Thymus (tissue), 11 donors: ENCODE measurements around the gene SYTL3. TPM values are rescaled to one million over a fixed set of nuclear protein-coding genes. Genes with fewer than 3 reads are reported as not detected.

Source experiments
- DNase-seq, 9 donors: peaks; one replicate each; pipeline ENCODE4 v3.0.0-alpha.2; 2013; ENCODE audit warnings: low spot score in 9 of 9, low read depth in 6 of 9, missing footprints in 1 of 9
- H3K27ac ChIP-seq, 2 donors: one replicate each; pipeline ENCODE4 v1.5.1; 2013; ENCODE audit warnings: control low read depth in 1 of 2, low read depth in 1 of 2, low read length in 1 of 2, mild to moderate bottlenecking in 1 of 2, moderate library complexity in 1 of 2
- H3K27me3 ChIP-seq, 2 donors: one replicate each; pipeline ENCODE4 v1.5.1; 2013; ENCODE audit warnings: low read length in 1 of 2; ENCODE audit not compliant: control insufficient read depth in 2 of 2, insufficient read depth in 1 of 2
- H3K36me3 ChIP-seq, 2 donors: one replicate each; pipeline ENCODE4 v1.5.1; 2013; ENCODE audit warnings: low read length in 1 of 2, mild to moderate bottlenecking in 1 of 2, moderate library complexity in 1 of 2; ENCODE audit not compliant: control insufficient read depth in 2 of 2, insufficient read depth in 2 of 2
- H3K4me1 ChIP-seq, 2 donors: one replicate each; pipeline ENCODE4 v1.5.1; 2013; ENCODE audit warnings: low read length in 2 of 2; ENCODE audit not compliant: control insufficient read depth in 2 of 2, insufficient read depth in 2 of 2
- H3K4me3 ChIP-seq, 2 donors: one replicate each; pipeline ENCODE4 v1.5.1; 2013; ENCODE audit warnings: low read length in 2 of 2, control low read depth in 1 of 2, mild to moderate bottlenecking in 1 of 2
- H3K9me3 ChIP-seq, 2 donors: one replicate each; pipeline ENCODE4 v1.5.1; 2013; ENCODE audit warnings: low read length in 1 of 2, mild to moderate bottlenecking in 1 of 2; ENCODE audit not compliant: control insufficient read depth in 2 of 2, insufficient read depth in 1 of 2
- WGBS: extraction: QIAGEN DNeasy Blood & Tissue Kit; methylation state at CpG from one replicate; pipeline ENCODE4 v1.1.7; 2013; 5-methylcytosine and 5-hydroxymethylcytosine counted together
- polyA plus RNA-seq: library from polyadenylated mRNA; stranded (reverse); fragments of 200-250 nt; gene quantifications from one replicate; pipeline ENCODE4 v1.2.3, GENCODE V29; 2013
- total RNA-seq: library from RNA; stranded (reverse); fragments of 120-200 nt; gene quantifications from one replicate; pipeline ENCODE4 v1.2.4, GENCODE V29; 2013
- donor health status: healthy.

The SYTL3 gene
- total and polyA plus RNA-seq, 2 donors, result 22.6 to 109 TPM

- 98% methylated on average over 25 of the region's 25 CpGs for WGBS
- no peak for DNase-seq
- Histone ChIP-seq H3K9me3 (peaks cover 0 to 4% of the 10 kb centered on the region in 2 donors), H3K4me1 (no peaks in the 10 kb centered on the region), H3K4me3 (no peak overlapping the region), H3K36me3 (peaks cover 44 to 51% of the 10 kb centered on the region in 2 donors), H3K27me3 (no peaks in the 10 kb centered on the region), H3K27ac (no peak overlapping the region)
These were observed 27.9 kb upstream of the SYTL3 start for GRCh38 chr6:158621694-158622544.

GRCh38 chr6:158622545-158623190 lies 27.2 kb upstream of the SYTL3 start:
- Histone ChIP-seq H3K36me3 (peaks cover 52 to 58% of the 10 kb centered on the region in 2 donors), H3K4me1 (no peaks in the 10 kb centered on the region), H3K9me3 (peaks cover 0 to 4% of the 10 kb centered on the region in 2 donors), H3K27ac (no peak overlapping the region), H3K4me3 (no peak overlapping the region), H3K27me3 (no peaks in the 10 kb centered on the region)
- no peak for DNase-seq
- 97% methylated on average over 10 of the region's 10 CpGs for WGBS

- Histone ChIP-seq H3K9me3 (peaks cover 0 to 4% of the 10 kb centered on the region in 2 donors), H3K36me3 (peaks cover 71 to 75% of the 10 kb centered on the region in 2 donors), H3K27me3 (no peaks in the 10 kb centered on the region), H3K27ac (no peak overlapping the region), H3K4me3 (no peak overlapping the region), H3K4me1 (no peaks in the 10 kb centered on the region)
- DNase-seq, result no peak
- 96% methylated on average over 25 of the region's 25 CpGs for WGBS
These were observed 24.9 kb upstream of the SYTL3 start for GRCh38 chr6:158624684-158625682.

GRCh38 chr6:158625881-158626305 lies 24.0 kb upstream of the SYTL3 start:
- WGBS, result 99% methylated on average over 15 of the region's 15 CpGs
- Histone ChIP-seq H3K4me3 (no peak overlapping the region), H3K4me1 (no peaks in the 10 kb centered on the region), H3K27me3 (no peaks in the 10 kb centered on the region), H3K36me3 (peaks cover 72 to 74% of the 10 kb centered on the region in 2 donors), H3K9me3 (peaks cover 0 to 4% of the 10 kb centered on the region in 2 donors), H3K27ac (no peak overlapping the region)
- DNase-seq, result no peak

GRCh38 chr6:158626360-158627167 lies 23.3 kb upstream of the SYTL3 start:
- no peak overlapping the region for H3K27ac ChIP-seq
- peaks cover 73 to 74% of the 10 kb centered on the region in 2 donors for H3K36me3 ChIP-seq

GRCh38 chr6:158627168-158627939 lies 22.5 kb upstream of the SYTL3 start:
- DNase-seq, result no peak
- peaks cover 71 to 75% of the 10 kb centered on the region in 2 donors for H3K36me3 ChIP-seq
- peaks cover 0 to 4% of the 10 kb centered on the region in 2 donors for H3K4me1 ChIP-seq
- no peaks in the 10 kb centered on the region for H3K9me3 ChIP-seq
- H3K4me3 ChIP-seq, result no peak overlapping the region
- H3K27me3 ChIP-seq, result no peaks in the 10 kb centered on the region
- no peak overlapping the region for H3K27ac ChIP-seq
- 99% methylated on average over 20 of the region's 20 CpGs for WGBS

More at GRCh38 chr6:158626360-158627167, 23.3 kb upstream of the SYTL3 start:
- DNase-seq, result no peak
- 96% methylated on average over 6 of the region's 6 CpGs for WGBS
- H3K4me3 ChIP-seq, result no peak overlapping the region
- no peaks in the 10 kb centered on the region for H3K27me3 ChIP-seq
- H3K4me1 ChIP-seq, result peaks cover 0 to 3% of the 10 kb centered on the region in 2 donors
- peaks cover 0 to under 1% of the 10 kb centered on the region in 2 donors for H3K9me3 ChIP-seq

GRCh38 chr6:158627940-158628211 lies 22.0 kb upstream of the SYTL3 start:
- DNase-seq, result no peak
- no peak overlapping the region for H3K4me3 ChIP-seq
- no peaks in the 10 kb centered on the region for H3K9me3 ChIP-seq
- peaks cover 74 to 76% of the 10 kb centered on the region in 2 donors for H3K36me3 ChIP-seq
- H3K27ac ChIP-seq, result no peak overlapping the region
- H3K4me1 ChIP-seq, result peaks cover 0 to 4% of the 10 kb centered on the region in 2 donors
- H3K27me3 ChIP-seq, result no peaks in the 10 kb centered on the region
- 97% methylated on average over 9 of the region's 9 CpGs for WGBS

GRCh38 chr6:158628542-158628941 lies 21.3 kb upstream of the SYTL3 start:
- H3K27ac ChIP-seq, result no peak overlapping the region
- DNase-seq, result no peak
- peaks cover 0 to 4% of the 10 kb centered on the region in 2 donors for H3K4me1 ChIP-seq
- peaks cover 74 to 82% of the 10 kb centered on the region in 2 donors for H3K36me3 ChIP-seq
- H3K9me3 ChIP-seq, result no peaks in the 10 kb centered on the region
- H3K27me3 ChIP-seq, result no peaks in the 10 kb centered on the region
- no peak overlapping the region for H3K4me3 ChIP-seq
- 97% methylated on average over 17 of the region's 17 CpGs for WGBS
